DOHH2 (cell line): ENCODE measurements around the gene ZNF573.

Experiments used
- H3F3A ChIP-seq: fragments of 200-600 bp; sonication (generic), shearing (Covaris generic); 2 replicates; pipeline ENCODE4 v1.6.0; 2016; ENCODE audit warnings: antibody characterized with exemption, mild to moderate bottlenecking; ENCODE audit not compliant: control insufficient read depth, insufficient read depth
- H3K27ac ChIP-seq: fragments of 200-600 bp; sonication (generic); 2 replicates; pipeline ENCODE4 v1.5.1; 2014; ENCODE audit warnings: low read depth, mild to moderate bottlenecking, low read length, moderate library complexity
- H3K27me3 ChIP-seq: fragments of 200-600 bp; sonication (generic); 2 replicates; pipeline ENCODE4 v1.6.1; 2014; ENCODE audit warnings: mild to moderate bottlenecking, low read length, mixed read lengths; ENCODE audit not compliant: control insufficient read depth
- H3K36me3 ChIP-seq: fragments of 200-600 bp; sonication (generic); 2 replicates; pipeline ENCODE4 v1.6.1; 2014; ENCODE audit warnings: mild to moderate bottlenecking, low read length, moderate library complexity, mixed read lengths; ENCODE audit not compliant: control insufficient read depth
- H3K4me1 ChIP-seq: fragments of 200-600 bp; sonication (generic); 2 replicates; pipeline ENCODE4 v1.6.1; 2014; ENCODE audit warnings: mild to moderate bottlenecking, low read length, mixed read lengths; ENCODE audit not compliant: control insufficient read depth
- H3K4me2 ChIP-seq: fragments of 200-600 bp; sonication (generic); 2 replicates; pipeline ENCODE4 v1.6.0; 2014; ENCODE audit warnings: mild to moderate bottlenecking, low read length, moderate library complexity
- H3K4me3 ChIP-seq: fragments of 200-600 bp; sonication (generic); 2 replicates; pipeline ENCODE4 v1.5.1; 2014; ENCODE audit warnings: mild to moderate bottlenecking, low read length, mixed read lengths
- H3K79me2 ChIP-seq: fragments of 200-600 bp; sonication (generic); 2 replicates; pipeline ENCODE4 v1.6.1; 2014; ENCODE audit warnings: mild to moderate bottlenecking, low read length, mixed read lengths; ENCODE audit not compliant: control insufficient read depth
- H3K9me2 ChIP-seq: fragments of 200-600 bp; sonication (generic); replicated peaks from 2 replicates; pipeline ENCODE4 v1.6.1; 2014; ENCODE audit warnings: mild to moderate bottlenecking, low read length, mixed read lengths; ENCODE audit not compliant: control insufficient read depth
- H3K9me3 ChIP-seq: fragments of 200-600 bp; sonication (generic); 2 replicates; pipeline ENCODE4 v1.6.1; 2014; ENCODE audit warnings: antibody characterized with exemption, low read length, mixed read lengths; ENCODE audit not compliant: control insufficient read depth, insufficient read depth
- H4K20me1 ChIP-seq: fragments of 200-600 bp; sonication (generic); 2 replicates; pipeline ENCODE4 v1.6.0; 2014; ENCODE audit warnings: low read depth, mild to moderate bottlenecking, antibody characterized with exemption, low read length, moderate library complexity; ENCODE audit not compliant: control insufficient read depth, insufficient read depth
- CTCF ChIP-seq: fragments of 200-600 bp; sonication (generic); IDR thresholded peaks from one replicate; pipeline ENCODE4 v1.5.1; 2014; ENCODE audit warnings: antibody characterized with exemption, mild to moderate bottlenecking, low read depth, low read length; ENCODE audit not compliant: poor library complexity, severe bottlenecking
- EZH2phosphoT487 ChIP-seq: fragments of 200-600 bp; sonication (generic); IDR thresholded peaks from 2 replicates; pipeline ENCODE4 v1.6.1; 2017; ENCODE audit warnings: borderline replicate concordance, mild to moderate bottlenecking, antibody characterized with exemption, low read length, moderate library complexity, mixed read lengths

Gene ZNF573

DNA sequence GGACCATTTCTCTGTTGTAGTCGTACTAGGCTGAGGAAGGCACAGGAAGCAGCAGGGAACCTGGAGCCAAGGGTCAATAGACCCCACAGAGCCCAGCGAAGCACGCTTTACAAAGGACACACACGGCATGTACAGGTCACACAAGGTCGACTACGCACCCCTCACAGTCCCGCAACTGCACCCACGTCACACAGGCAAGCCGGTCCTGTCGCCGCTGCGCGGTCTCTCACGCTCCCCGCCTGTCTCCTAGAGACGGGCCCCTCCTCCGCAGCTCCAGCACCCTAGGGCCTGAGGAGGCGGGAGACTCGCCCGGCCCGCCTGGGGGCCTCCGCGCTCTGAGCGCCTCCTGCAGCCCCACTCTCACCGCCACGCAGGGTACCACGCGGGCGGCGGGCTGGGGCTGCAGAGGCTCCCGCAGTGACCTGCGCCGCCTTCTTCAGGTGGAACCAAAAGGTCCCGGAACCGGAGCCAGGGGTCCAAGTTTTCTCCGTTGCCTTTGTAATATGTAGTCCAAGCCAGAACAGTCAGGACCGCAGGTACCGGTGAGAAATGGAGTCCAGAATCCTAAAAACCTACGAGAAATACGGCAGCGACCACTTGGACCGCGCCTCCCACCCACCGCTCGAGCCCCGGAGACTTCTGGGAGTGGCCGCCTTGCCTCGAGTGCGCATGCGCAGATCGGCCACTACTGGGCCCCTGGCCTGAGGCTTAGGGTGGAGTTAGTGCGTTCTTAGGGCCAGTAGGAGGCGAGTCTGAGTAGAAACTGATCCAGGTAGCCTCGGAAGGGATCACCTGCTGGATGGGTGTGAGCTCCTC lies 60.1 kb downstream of the ZNF573 start, which contains the start of gene ZNF607:
Gene ZNF607 (minus strand): TSS at position 651 of the 816 bp plus-strand sequence. CDS start 8,143 bp downstream, outside the sequence.
- Histone ChIP-seq H4K20me1 (no peaks in the 10 kb centered on the region), H3K27ac (peak within 1 kb of the TSS; percentile 38; the same call in 1 of the 2 replicates), H3K9me3 (no peaks in the 10 kb centered on the region), H3F3A (no peaks in the 10 kb centered on the region), H3K36me3 (peaks cover 19% of the 10 kb centered on the region), H3K79me2 (peaks cover 23% of the 10 kb centered on the region), H3K4me1 (peaks cover 12% of the 10 kb centered on the region), H3K4me2 (peak within 1 kb of the TSS; percentile 96), H3K27me3 (no peaks in the 10 kb centered on the region), H3K4me3 (peak within 1 kb of the TSS; percentile 98), H3K9me2 (no peaks in the 10 kb centered on the region)
- TF ChIP-seq EZH2phosphoT487: no peak
- TF ChIP-seq CTCF: peak; percentile 73

DNA sequence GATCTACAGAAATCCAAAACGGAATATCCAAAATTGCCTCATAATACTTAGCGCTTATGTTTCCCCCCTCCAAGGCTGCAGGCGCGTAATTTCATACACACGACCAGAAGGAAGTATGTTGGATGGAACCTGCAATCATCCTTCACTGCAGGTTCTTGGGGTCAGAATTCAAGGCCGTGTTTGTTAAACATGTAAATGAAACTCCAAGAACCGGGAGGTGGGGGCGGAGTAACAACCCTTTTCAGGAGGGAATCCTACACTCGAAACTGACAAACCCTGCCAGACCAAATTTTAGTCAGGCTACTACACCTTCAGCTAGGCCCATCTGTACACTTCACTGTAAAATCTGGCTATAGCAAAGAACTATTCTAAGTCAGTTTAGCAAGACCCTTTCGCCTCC lies 61.1 kb downstream of the ZNF573 start:
- no peaks in the 10 kb centered on the region for H3K27me3 ChIP-seq
- H3K4me2 ChIP-seq: peak overlapping the region; percentile 96
- no peaks in the 10 kb centered on the region for H3K9me3 ChIP-seq
- H3K4me1 ChIP-seq: peaks cover 12% of the 10 kb centered on the region
- TF ChIP-seq EZH2phosphoT487 (no peak), CTCF (no peak)
- H3K9me2 ChIP-seq: no peaks in the 10 kb centered on the region
- no peak overlapping the region for H3K27ac ChIP-seq
- peak overlapping the region; percentile 98 for H3K4me3 ChIP-seq
- no peaks in the 10 kb centered on the region for H3F3A ChIP-seq
- H4K20me1 ChIP-seq: no peaks in the 10 kb centered on the region
- peaks cover 27% of the 10 kb centered on the region for H3K79me2 ChIP-seq
- peaks cover 19% of the 10 kb centered on the region for H3K36me3 ChIP-seq

DNA sequence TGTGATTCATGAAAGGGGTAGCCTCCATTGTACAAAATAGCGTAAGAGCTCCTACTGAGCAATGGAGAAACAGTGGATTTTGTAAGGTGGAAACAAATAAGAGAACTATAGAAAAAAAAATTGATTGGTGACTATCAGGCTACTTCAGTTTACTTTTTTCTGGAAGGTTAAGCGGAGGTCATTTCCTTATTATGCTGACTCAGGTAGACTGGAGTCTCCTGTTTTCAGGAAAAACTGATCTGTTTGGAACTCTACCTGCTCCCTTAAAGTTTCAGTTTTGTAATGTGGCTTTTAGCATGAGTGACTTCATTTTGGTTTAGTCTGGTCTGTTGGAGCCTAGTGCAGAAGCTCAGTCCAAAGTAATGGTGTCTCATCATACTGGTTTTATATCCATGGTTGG lies 63.2 kb downstream of the ZNF573 start:
- H3K27me3 ChIP-seq: no peaks in the 10 kb centered on the region
- H3K9me3 ChIP-seq: peaks cover 9% of the 10 kb centered on the region; the same call in 1 of the 2 replicates
- no peaks in the 10 kb centered on the region for H4K20me1 ChIP-seq
- H3K4me3 ChIP-seq: no peak overlapping the region
- H3F3A ChIP-seq: no peaks in the 10 kb centered on the region
- TF ChIP-seq CTCF (no peak), EZH2phosphoT487 (no peak)
- H3K36me3 ChIP-seq: peaks cover 34% of the 10 kb centered on the region
- H3K27ac ChIP-seq: no peak overlapping the region
- peaks cover 33% of the 10 kb centered on the region for H3K79me2 ChIP-seq
- H3K4me1 ChIP-seq: peaks cover 12% of the 10 kb centered on the region
- H3K4me2 ChIP-seq: no peak overlapping the region
- no peaks in the 10 kb centered on the region for H3K9me2 ChIP-seq
